ENCODE results near the gene VWF. TPM values are rescaled to one million over a fixed set of nuclear protein-coding genes. Genes with fewer than 3 reads are reported as not detected.

VWF gene
- total RNA-seq, 1 donor from 2014 or later = 173 TPM

Other genes with a start within 250 kb of the VWF start
- 4.2 TPM for gene ANO2, start 179.4 kb downstream of the VWF start, total RNA-seq
- gene CD9, start 75.7 kb upstream of the VWF start, total RNA-seq = 427 TPM
- gene PLEKHG6, start 186.0 kb upstream of the VWF start, total RNA-seq = 59.7 TPM
- 177 TPM for gene TNFRSF1A, start 217.4 kb upstream of the VWF start, total RNA-seq